ENCODE measurements around the gene FAM222A.

GRCh38 chr12:109783965-109784244 is 70.3 kb downstream of the FAM222A start:
- TF ChIP-seq, protein P1, sequence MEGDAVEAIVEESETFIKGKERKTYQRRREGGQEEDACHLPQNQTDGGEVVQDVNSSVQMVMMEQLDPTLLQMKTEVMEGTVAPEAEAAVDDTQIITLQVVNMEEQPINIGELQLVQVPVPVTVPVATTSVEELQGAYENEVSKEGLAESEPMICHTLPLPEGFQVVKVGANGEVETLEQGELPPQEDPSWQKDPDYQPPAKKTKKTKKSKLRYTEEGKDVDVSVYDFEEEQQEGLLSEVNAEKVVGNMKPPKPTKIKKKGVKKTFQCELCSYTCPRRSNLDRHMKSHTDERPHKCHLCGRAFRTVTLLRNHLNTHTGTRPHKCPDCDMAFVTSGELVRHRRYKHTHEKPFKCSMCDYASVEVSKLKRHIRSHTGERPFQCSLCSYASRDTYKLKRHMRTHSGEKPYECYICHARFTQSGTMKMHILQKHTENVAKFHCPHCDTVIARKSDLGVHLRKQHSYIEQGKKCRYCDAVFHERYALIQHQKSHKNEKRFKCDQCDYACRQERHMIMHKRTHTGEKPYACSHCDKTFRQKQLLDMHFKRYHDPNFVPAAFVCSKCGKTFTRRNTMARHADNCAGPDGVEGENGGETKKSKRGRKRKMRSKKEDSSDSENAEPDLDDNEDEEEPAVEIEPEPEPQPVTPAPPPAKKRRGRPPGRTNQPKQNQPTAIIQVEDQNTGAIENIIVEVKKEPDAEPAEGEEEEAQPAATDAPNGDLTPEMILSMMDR (optimal IDR thresholded peaks at IDR 0.05 in 1 of 3, IDR thresholded peaks at IDR 0.05 in 1 of 3, conservative IDR thresholded peaks at IDR 0.05 in 1 of 3; ENCODE audit: extremely low read depth in 1 of 3, insufficient read depth in 2 of 3, low read length in 3 of 3), result no peak
- TF ChIP-seq EZH2 (IDR thresholded peaks at IDR 0.05; ENCODE audit: low read length), result no peak

All from keratinocyte (primary cell).